ENCODE results near the gene PRRT4. TPM values are rescaled to one million over a fixed set of nuclear protein-coding genes. Genes with fewer than 3 reads are reported as not detected.

Gene PRRT4
- total RNA-seq, 1 experiment from 2014 or later = 0.24 TPM

DNA sequence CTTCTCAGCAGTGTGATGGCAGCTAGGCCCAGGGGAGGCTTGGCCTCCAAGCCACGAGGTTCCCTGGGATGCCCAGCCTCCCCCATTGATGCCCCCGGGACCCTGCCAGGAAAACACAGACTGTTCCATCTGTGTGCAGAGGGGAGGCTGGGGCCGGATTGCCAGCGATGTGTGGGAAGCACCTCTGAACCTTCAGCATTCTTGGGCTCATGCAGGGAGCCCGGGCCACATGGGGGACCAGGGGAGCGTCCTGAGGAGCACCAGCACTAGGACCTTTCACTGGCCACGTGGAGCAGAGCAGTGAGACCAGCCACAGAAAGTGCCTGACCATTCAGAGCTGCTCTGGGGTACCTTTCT is 45.7 kb upstream of the PRRT4 start:
- Histone ChIP-seq H3K56ac (ENCODE audit: insufficient read length, low read depth, low read length) (no peak overlapping the region), H2AK5ac (ENCODE audit: insufficient read length, low read length) (no peak overlapping the region), H3K23me2 (ENCODE audit: insufficient read length, low read depth, low read length, poor library complexity, severe bottlenecking) (peaks cover 19% of the 10 kb centered on the region), H3T11ph (ENCODE audit: low read length) (no peak overlapping the region), H3K23ac (ENCODE audit: insufficient read length, low read depth, low read length) (no peak overlapping the region), H4K5ac (ENCODE audit: insufficient read length, low read depth, low read length) (no peak overlapping the region), H3K79me1 (ENCODE audit: insufficient read depth, low read depth, low read length, poor library complexity, severe bottlenecking) (no peaks in the 10 kb centered on the region), H2BK120ac (ENCODE audit: low read depth, low read length, poor library complexity, severe bottlenecking) (no peak overlapping the region), H4K20me1 (ENCODE audit: control insufficient read depth, insufficient read depth, insufficient read length) (peaks cover 4% of the 10 kb centered on the region), H3K79me2 (ENCODE audit: insufficient read depth, low read length) (no peaks in the 10 kb centered on the region), H3K27me3 (ENCODE audit: insufficient read depth, low read length) (peaks cover 29% of the 10 kb centered on the region), H2BK12ac (ENCODE audit: insufficient read length, low read depth, low read length) (no peak overlapping the region), H3K9me3 (ENCODE audit: control insufficient read depth, low read depth, low read length) (no peaks in the 10 kb centered on the region), H2BK15ac (ENCODE audit: low read depth, low read length) (no peak overlapping the region), H3K27ac (ENCODE audit: insufficient read length, low read depth, low read length) (no peak overlapping the region), H2BK5ac (ENCODE audit: insufficient read length, low read length) (no peak overlapping the region), H3K9ac (ENCODE audit: extremely low read depth, insufficient read length, low read length) (no peak overlapping the region), H3K18ac (ENCODE audit: insufficient read length, low read depth, low read length) (no peak overlapping the region), H3K4ac (ENCODE audit: low read depth, low read length) (no peak overlapping the region), H2BK20ac (ENCODE audit: low read depth, low read length, poor library complexity, severe bottlenecking) (no peak overlapping the region), H3K4me2 (ENCODE audit: insufficient read depth, insufficient read length, low read length) (no peak overlapping the region), H2AFZ (ENCODE audit: low read length) (no peak overlapping the region), H3K4me1 (ENCODE audit: insufficient read depth, low read length) (peaks cover 4% of the 10 kb centered on the region; the same call in 1 of the 2 replicates), H4K91ac (ENCODE audit: insufficient read length, low read depth, low read length) (no peak overlapping the region), H3K14ac (ENCODE audit: insufficient read depth, low read length) (no peak overlapping the region), H4K8ac (replicated peaks; ENCODE audit: insufficient read length, low read depth, low read length) (no peak overlapping the region)
- peaks cover 80% of the 10 kb centered on the region for H3K27me3 Mint-ChIP-seq (ENCODE audit: low read depth)
- H3K4me1 Mint-ChIP-seq = peaks cover 37 to 40% of the 10 kb centered on the region in 2 experiments
- no peak for DNase-seq
- no peaks in the 10 kb centered on the region; a peak in 1 of 5 replicates for H3K9me3 Mint-ChIP-seq
- no peak overlapping the region for H3K27ac Mint-ChIP-seq
- no peak overlapping the region for H3K4me3 Mint-ChIP-seq
- H3K36me3 Mint-ChIP-seq (ENCODE audit: insufficient read depth in 1 of 3, low read depth in 3 of 3) = peaks cover 0 to 2% (median 0%) of the 10 kb centered on the region in 3 experiments; a peak in 1 of 7 replicates
- no CpG with 5 or more reads among the region's 7 CpGs for WGBS (ENCODE audit: extremely low coverage, insufficient read length, low lambda C conversion rate)
- no peak for TF ChIP-seq CTCF (conservative IDR thresholded peaks at IDR 0.05)

Measured in H9 (cell line).